PC-9 (cell line): ENCODE results near the gene SLC1A3.

ENCODE experiments used
- EZH2 ChIP-seq: fragments of 200-600 bp; sonication (generic); IDR thresholded peaks from 2 replicates; pipeline ENCODE4 v1.8.0; 2017; ENCODE audit warnings: antibody characterized with exemption, low read depth
- TF ChIP-seq, protein P1 (sequence below): fragments of 200-600 bp; sonication (generic); conservative IDR thresholded peaks from 2 replicates; pipeline ENCODE4 v1.6.1; 2017; ENCODE audit warnings: mixed run types, antibody characterized with exemption, mild to moderate bottlenecking, moderate library complexity

DNA sequence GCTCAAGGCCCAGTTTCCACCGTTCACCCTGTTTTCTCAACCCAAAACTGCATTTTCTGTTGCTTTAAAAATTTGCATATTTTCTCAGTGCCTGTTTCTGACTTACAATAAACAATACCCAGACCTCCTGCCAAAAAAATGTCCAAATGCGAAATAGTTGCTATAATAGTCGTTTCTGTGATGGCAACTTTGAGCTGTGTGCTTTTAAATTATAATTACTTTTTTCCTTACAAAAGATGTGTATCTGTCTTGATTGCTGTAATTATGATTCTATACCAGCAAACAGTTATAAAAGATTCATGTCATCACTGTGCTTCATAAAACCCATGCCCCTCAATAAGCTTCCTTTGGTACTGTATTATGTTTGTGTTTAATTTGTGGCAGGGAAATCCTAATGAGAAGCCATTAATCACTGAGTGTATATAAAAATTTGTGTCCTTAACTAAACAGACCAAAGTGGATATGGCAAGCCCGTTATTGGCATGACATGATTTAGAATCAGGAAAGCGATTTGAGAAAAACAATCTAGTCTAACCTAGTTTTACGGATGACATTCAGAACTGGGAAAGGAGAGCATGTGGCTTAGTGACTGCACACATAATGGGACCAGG, 5.4 kb upstream of the SLC1A3 start:
- no peak for TF ChIP-seq EZH2
- TF ChIP-seq, protein P1, sequence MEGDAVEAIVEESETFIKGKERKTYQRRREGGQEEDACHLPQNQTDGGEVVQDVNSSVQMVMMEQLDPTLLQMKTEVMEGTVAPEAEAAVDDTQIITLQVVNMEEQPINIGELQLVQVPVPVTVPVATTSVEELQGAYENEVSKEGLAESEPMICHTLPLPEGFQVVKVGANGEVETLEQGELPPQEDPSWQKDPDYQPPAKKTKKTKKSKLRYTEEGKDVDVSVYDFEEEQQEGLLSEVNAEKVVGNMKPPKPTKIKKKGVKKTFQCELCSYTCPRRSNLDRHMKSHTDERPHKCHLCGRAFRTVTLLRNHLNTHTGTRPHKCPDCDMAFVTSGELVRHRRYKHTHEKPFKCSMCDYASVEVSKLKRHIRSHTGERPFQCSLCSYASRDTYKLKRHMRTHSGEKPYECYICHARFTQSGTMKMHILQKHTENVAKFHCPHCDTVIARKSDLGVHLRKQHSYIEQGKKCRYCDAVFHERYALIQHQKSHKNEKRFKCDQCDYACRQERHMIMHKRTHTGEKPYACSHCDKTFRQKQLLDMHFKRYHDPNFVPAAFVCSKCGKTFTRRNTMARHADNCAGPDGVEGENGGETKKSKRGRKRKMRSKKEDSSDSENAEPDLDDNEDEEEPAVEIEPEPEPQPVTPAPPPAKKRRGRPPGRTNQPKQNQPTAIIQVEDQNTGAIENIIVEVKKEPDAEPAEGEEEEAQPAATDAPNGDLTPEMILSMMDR: no peak
